GM19043 (cell line): Measurements from ENCODE around the gene JMJD1C.
"Not testable (repeated sequence)": the region's sequence is repeated elsewhere in the genome, so short reads cannot be mapped to it uniquely, and the experiment has no call there.

Experiments
- ATAC-seq: cut with Tn5 transposase; IDR thresholded peaks from one replicate; pipeline ENCODE4 v1.9.1; 2021; ENCODE audit warnings: low read depth; ENCODE audit not compliant: unreplicated experiment

Gene JMJD1C

DNA sequence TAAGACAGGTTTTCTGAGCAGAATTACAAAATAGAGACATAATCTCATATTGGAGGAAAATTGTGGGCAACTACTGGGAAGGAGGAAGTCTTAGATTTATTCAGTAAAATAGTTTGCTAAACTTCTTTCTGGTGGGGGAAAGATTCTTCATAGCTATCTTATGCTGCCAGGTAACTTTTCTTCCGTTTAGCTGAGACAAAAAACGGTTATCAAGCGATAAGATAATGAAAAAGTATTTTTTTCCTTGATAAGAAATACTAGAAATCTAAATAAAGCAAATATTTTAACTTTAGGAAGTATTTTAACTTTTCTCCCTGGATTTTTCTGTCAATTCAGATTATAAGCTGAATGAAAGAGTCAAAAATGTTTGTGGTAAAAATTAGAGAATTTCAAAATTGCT is 52.3 kb downstream of the JMJD1C start:
- ATAC-seq = no peak

GRCh38 chr10:63412304-63412703 is 53.5 kb downstream of the JMJD1C start:
- ATAC-seq = no peak

DNA sequence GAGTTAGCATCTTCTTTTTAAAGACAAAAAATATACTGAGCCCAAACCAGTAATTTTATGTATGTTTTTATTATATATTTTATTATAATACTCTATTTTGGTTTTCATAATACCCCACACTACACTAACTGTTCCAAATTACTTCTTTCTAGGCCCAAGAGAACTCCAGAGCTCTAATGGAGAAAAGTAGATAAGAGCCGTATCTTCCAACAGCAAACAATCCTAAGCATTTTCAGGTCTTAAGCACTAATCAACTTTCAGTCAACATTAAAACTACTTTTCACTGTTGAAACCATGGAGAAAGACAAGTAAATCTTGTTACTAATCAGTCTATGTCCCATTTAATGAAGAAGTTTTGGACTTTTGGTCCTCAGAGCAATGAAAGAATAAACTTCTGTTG is 55.1 kb downstream of the JMJD1C start:
- no peak for ATAC-seq

GRCh38 chr10:63409465-63410027 is 56.2 kb downstream of the JMJD1C start:
- no peak for ATAC-seq

GRCh38 chr10:63407136-63407662 is 58.6 kb downstream of the JMJD1C start:
- ATAC-seq = no peak

DNA sequence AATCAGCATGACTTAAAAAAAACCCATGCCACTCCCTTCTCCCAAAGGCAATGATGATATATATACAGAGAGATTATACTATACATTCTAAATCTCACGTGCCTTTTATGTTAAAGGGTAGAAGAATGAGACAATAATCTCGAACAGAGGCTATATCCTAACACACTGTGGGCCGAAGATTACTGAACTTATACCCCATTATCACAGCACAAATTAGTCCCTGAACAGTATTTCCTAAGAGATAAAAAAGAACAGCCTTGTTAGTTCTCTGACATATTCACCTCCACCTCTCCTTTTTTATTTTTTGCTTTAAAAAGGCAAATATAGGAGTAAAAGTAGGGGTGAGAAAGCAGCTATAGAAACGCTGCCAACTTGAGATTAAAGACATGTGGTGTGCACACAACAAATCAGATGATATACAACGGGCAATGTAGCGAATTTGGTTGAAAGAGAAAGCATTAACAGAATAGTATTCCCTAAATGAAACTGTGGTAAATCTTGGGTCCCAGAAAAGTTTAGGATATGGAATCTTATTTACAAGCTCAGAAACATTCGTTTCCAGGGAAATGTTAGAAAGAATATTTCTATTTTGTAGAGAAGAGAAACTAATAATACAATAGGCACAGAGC is 69.5 kb downstream of the JMJD1C start:
- no peak for ATAC-seq

GRCh38 chr10:63393050-63393449 is 72.7 kb downstream of the JMJD1C start:
- no peak for ATAC-seq

- no peak for ATAC-seq
Observed at GRCh38 chr10:63392224-63392623, 73.6 kb downstream of the JMJD1C start.

DNA sequence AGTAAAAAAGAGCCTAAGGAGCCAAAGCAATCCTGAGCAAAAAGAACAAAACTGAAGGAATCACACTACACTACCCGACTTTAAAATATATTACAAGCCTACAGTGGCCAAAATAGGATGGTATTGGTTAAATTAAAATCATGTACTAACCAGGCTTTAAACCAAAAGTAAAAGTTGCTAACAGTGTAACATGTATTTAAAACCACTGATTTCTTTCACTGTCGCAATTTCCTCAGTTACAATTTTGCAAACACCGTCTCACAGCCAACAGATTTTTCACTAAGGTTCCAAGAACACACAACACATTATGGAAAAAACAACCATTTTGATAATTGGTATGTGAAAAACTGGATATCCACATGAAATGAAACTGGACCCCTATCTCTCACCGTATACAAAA is 74.0 kb downstream of the JMJD1C start:
- ATAC-seq = no peak

- no peak for ATAC-seq
Observed at GRCh38 chr10:63390521-63390920, 75.3 kb downstream of the JMJD1C start.

DNA sequence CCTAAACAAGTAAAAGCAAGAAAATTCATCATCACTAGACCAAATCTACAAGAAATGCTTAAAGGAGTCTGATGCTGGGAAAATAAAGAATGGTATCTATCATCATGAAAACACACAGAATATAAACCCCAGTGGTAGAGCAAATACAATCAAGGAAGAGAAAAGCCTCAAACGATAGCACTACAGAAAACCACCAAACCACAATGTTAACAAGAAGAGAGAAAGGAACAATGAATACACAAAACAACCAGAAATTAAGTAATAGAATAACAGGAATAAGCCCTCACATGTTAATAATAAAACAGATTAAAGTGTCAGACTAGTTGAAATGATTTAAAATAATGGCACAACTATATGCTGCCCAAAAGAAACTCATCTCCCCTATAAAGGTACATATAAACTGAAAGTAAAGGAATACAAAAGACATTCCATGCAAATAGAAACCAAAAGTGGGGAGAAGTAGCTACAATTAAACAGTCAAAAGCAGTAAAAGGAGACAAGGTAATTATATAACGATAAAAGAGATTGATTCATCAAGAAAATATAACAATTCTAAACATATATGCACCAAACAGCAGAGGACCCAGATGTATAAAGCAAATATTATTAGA is 77.3 kb downstream of the JMJD1C start:
- peak; percentile 71 for ATAC-seq

GRCh38 chr10:63385254-63385653 is 80.5 kb downstream of the JMJD1C start:
- ATAC-seq = no peak

DNA sequence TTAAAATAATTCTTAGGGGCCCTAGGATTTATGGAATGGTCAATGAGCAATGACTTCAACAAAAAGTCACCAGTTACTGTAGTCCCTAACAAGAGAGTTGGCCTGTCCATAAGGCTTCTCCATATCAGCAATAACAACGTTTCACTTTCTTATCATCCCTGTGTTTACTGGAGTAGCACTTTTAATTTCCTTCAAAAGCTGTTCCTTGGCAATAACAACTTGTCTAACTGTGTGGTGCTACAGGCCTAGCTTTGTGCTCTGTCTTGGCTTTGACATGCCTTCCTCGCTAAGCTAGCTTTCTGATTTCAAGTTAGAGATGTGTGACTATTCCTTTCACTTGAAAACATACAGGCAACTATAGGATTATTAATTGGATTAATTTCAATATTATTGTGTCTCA is 81.1 kb downstream of the JMJD1C start:
- ATAC-seq = no peak

DNA sequence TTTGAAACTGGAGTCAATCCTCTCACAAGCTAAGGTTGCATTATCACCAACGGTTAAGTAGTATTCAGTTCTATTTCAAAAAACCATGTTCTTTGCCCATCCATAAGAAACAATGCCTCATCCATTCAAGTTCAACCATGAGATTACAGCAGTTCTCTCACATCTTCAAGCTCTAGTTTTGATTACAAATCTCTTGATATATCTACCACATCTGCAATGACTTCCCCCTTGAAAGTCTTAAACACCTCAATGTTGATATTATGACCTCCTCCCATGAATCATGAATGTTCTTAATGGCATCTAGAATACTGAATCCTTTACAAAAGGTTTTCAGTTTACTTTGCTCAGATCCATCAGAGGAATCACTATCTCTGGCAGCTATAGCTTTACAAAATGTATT is 81.8 kb downstream of the JMJD1C start:
- no peak for ATAC-seq

DNA sequence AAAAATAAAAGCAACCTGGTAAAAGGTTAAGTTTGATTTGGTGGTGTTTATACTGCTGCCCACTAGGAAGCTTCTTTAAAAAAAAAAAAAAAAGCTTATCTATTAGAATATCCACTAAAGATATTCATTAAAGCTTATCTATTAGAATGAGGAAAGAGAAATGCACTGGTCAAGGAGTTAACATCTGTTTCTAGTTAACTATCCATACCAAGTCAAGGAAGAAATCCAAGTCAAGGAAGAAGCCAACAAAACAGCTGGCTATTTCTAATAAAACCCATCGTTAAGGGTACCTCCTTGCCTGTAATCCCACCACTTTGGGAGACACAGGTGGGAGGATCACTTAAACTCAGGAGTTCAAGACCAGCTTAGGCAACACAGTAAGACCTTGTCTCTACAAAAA is 82.6 kb downstream of the JMJD1C start:
- ATAC-seq = no peak

DNA sequence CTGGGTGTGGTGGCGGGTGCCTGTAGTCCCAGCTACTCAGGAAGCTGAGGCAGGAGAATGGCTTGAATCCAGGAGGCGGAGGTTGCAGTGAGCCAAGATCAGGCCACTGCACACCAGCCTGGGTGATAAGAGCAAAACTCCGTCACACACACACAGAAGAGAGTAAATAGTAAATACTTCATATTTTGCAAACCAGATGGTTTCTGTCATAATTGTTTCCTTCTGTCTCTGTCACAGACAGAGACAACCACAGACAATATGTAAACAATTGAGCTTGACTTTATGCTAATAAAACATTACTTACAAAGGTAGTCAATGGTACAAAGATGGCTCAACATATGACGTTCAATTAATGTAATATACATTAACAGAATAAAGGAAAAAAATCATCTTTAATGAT is 83.7 kb downstream of the JMJD1C start:
- no peak for ATAC-seq

GRCh38 chr10:63377305-63377661 is 88.5 kb downstream of the JMJD1C start:
- ATAC-seq = not testable (repeated sequence)

- ATAC-seq = peak; percentile 97
Observed at GRCh38 chr10:63376560-63377304, 89.0 kb downstream of the JMJD1C start.

GRCh38 chr10:63375859-63376258 is 89.9 kb downstream of the JMJD1C start:
- no peak for ATAC-seq

- no peak for ATAC-seq
Observed at GRCh38 chr10:63375458-63375857, 90.3 kb downstream of the JMJD1C start.

- no peak for ATAC-seq
Observed at GRCh38 chr10:63374991-63375390, 90.8 kb downstream of the JMJD1C start.
